Bronchial epithelial cell (primary cell): Measurements from ENCODE around the gene TPRG1L. TPM values are rescaled to one million over a fixed set of nuclear protein-coding genes. Genes with fewer than 3 reads are reported as not detected.

Experiments used
- DNase-seq: peaks from one replicate; pipeline ENCODE4 v3.0.0-alpha.2; 2010; ENCODE audit warnings: low read depth
- FAIRE-seq: peaks from 2 replicates; lab custom pipeline; 2011; peaks lifted over from hg19 to GRCh38; lab: Jason Lieb, UNC
- H3K27me3 ChIP-seq: 2 replicates; pipeline ENCODE4 v1.5.1; 2011; ENCODE audit warnings: low read length; ENCODE audit not compliant: control insufficient read depth, insufficient read depth
- H3K36me3 ChIP-seq: 2 replicates; pipeline ENCODE4 v1.5.1; 2011; ENCODE audit warnings: low read length; ENCODE audit not compliant: control insufficient read depth, insufficient read depth
- H3K4me3 ChIP-seq: 2 replicates; pipeline ENCODE4 v1.5.1; 2011; ENCODE audit warnings: mild to moderate bottlenecking, low read depth, low read length, control low read depth
- CTCF ChIP-seq: IDR thresholded peaks from 2 replicates; pipeline ENCODE4 v1.5.1; 2011; ENCODE audit warnings: mild to moderate bottlenecking, moderate library complexity, low read length, control low read depth, inconsistent platforms; ENCODE audit not compliant: insufficient read depth, severe bottlenecking
- total RNA-seq: library from RNA; depleted of rRNA; stranded (reverse); fragments of >200 nt; gene quantifications from 2 replicates; pipeline ENCODE4 v1.2.1, GENCODE V29; 2014

The TPRG1L gene
- total RNA-seq, 1 donor from 2014 or later = 33.4 TPM

- Histone ChIP-seq H3K27me3 (peaks cover 4% of the 10 kb centered on the region), H3K36me3 (no peaks in the 10 kb centered on the region), H3K4me3 (no peak overlapping the region)
- DNase-seq = no peak
- no peak for TF ChIP-seq CTCF
- FAIRE-seq = no peak
Measured at GRCh38 chr1:3600354-3600753, 24.5 kb upstream of the TPRG1L start.

GRCh38 chr1:3601743-3602142 lies 23.1 kb upstream of the TPRG1L start:
- H3K4me3 ChIP-seq = no peak overlapping the region
- DNase-seq = no peak
- H3K36me3 ChIP-seq = no peaks in the 10 kb centered on the region
- TF ChIP-seq CTCF = no peak
- peaks cover 4% of the 10 kb centered on the region for H3K27me3 ChIP-seq
- no peak for FAIRE-seq

GRCh38 chr1:3602375-3602774 lies 22.4 kb upstream of the TPRG1L start:
- no peak for DNase-seq
- no peak for TF ChIP-seq CTCF
- Histone ChIP-seq H3K4me3 (no peak overlapping the region), H3K27me3 (peaks cover 4% of the 10 kb centered on the region), H3K36me3 (no peaks in the 10 kb centered on the region)
- FAIRE-seq = no peak

- Histone ChIP-seq H3K36me3 (no peaks in the 10 kb centered on the region), H3K27me3 (peaks cover 2% of the 10 kb centered on the region), H3K4me3 (no peak overlapping the region)
- DNase-seq = no peak
- TF ChIP-seq CTCF = no peak
- no peak for FAIRE-seq
Measured at GRCh38 chr1:3603156-3603555, 21.7 kb upstream of the TPRG1L start.

GRCh38 chr1:3603571-3604467 lies 21.0 kb upstream of the TPRG1L start:
- H3K27me3 ChIP-seq = peaks cover 7% of the 10 kb centered on the region
- FAIRE-seq = no peak

More at GRCh38 chr1:3603571-3604467, 21.0 kb upstream of the TPRG1L start:
- DNase-seq = no peak
- Histone ChIP-seq H3K36me3 (no peaks in the 10 kb centered on the region), H3K4me3 (no peak overlapping the region)
- no peak for TF ChIP-seq CTCF
